Stimulated activated naive CD8-positive, alpha-beta T cell treated with anti-CD3 and anti-CD28 coated beads, Interleukin-15, amount 100 ng/mL, for 72 hours (primary cell): ENCODE data around the gene CUL4B.
"Not testable (repeated sequence)": the region's sequence is repeated elsewhere in the genome, so short reads cannot be mapped to it uniquely, and the experiment has no call there.

Experiments
- ATAC-seq: fragments of 150-1000 bp; cut with Tn5 transposase; 2 replicates; pipeline ENCODE4 v1.10.0; 2021; ENCODE audit warnings: mild to moderate bottlenecking, moderate library complexity
- DNase-seq, 2 donors: peaks; one replicate each; pipeline ENCODE4 v3.0.0; 2021 to 2022
- H3K27ac Mint-ChIP-seq, 2 donors: one replicate each; pipeline ENCODE4 v1.8.0; 2022; ENCODE audit warnings: mild to moderate bottlenecking in 2 of 2, mixed read lengths in 2 of 2, moderate library complexity in 2 of 2
- H3K27me3 Mint-ChIP-seq: one replicate; pipeline ENCODE4 v1.8.0; 2022; ENCODE audit warnings: mixed read lengths
- H3K4me1 Mint-ChIP-seq: one replicate; pipeline ENCODE4 v1.8.0; 2022; ENCODE audit warnings: mild to moderate bottlenecking, mixed read lengths
- H3K4me3 Mint-ChIP-seq, 2 donors: one replicate each; pipeline ENCODE4 v1.8.0; 2022; ENCODE audit warnings: mild to moderate bottlenecking in 2 of 2, mixed read lengths in 2 of 2, moderate library complexity in 1 of 2
- H3K9me3 Mint-ChIP-seq, 2 donors: one replicate each; pipeline ENCODE4 v1.8.0; 2022; ENCODE audit warnings: mixed read lengths in 2 of 2

Gene CUL4B

DNA sequence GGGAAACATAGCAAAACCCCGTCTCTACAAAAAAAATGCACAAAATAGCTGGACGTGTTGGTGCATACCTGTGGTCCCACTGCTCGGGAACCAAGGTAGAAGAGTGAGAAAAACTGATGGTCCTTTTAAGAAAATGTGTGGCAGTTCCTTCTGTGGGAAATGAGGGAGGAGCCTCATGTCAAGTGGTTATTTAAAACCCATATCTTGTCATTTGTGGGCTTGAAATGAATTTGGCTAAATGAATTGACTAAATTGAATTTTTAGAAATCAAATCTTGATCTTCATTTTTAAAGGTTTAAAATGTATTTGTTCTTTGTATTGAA lies 75.5 kb downstream of the CUL4B start:
- Mint-ChIP-seq H3K4me1 (peaks cover 12% of the 10 kb centered on the region), H3K9me3 (no peaks in the 10 kb centered on the region), H3K27ac (peak overlapping the region; percentile 12 to 85), H3K4me3 (peak overlapping the region; percentile 73 to 77), H3K27me3 (no peaks in the 10 kb centered on the region)
- no peak for ATAC-seq
- no peak for DNase-seq

DNA sequence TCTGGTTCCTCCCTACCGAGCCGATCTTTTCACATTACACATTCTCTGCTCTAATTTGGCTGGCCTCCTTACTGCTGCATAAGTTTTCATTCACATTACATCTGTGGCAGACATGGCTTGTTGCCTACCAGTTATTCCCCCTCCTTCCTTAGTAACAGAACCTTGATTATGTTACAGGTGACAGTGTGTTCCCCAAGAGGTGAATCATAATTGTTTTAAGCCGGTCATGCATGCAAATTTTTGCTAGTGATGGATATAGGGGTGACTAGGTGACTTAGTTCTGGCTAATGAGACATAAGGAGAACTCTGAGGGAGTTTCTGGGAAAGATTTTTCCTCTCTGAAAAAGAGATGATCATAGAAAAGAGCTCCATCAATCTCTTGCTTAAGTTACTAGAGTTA lies 83.3 kb downstream of the CUL4B start:
- ATAC-seq (no peak), DNase-seq (no peak)
- Mint-ChIP-seq H3K9me3 (no peaks in the 10 kb centered on the region), H3K4me3 (no peak overlapping the region), H3K27me3 (no peaks in the 10 kb centered on the region), H3K4me1 (no peaks in the 10 kb centered on the region), H3K27ac (no peak overlapping the region)

DNA sequence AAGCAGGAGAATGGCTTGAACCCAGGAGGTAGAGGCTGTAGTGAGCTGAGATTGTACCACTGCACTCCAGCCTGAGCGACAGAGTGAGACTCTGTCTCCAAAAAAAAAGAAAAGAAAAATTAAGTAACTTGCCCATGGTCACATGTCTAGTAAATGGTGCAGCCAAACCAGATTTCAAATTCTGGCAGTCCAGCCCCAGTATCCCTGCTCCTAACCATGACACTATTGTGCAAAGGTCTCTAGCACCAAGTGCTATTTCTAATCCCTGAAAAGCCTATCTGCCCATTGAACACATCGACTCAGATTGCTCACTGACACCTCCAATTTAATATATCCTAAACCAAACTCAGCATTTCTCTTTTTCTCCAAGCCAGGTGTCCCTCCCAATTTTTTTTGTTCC lies 84.0 kb downstream of the CUL4B start:
- Mint-ChIP-seq H3K27me3 (no peaks in the 10 kb centered on the region), H3K9me3 (no peaks in the 10 kb centered on the region), H3K27ac (no peak overlapping the region), H3K4me3 (no peak overlapping the region), H3K4me1 (no peaks in the 10 kb centered on the region)
- ATAC-seq (no peak), DNase-seq (no peak)

DNA sequence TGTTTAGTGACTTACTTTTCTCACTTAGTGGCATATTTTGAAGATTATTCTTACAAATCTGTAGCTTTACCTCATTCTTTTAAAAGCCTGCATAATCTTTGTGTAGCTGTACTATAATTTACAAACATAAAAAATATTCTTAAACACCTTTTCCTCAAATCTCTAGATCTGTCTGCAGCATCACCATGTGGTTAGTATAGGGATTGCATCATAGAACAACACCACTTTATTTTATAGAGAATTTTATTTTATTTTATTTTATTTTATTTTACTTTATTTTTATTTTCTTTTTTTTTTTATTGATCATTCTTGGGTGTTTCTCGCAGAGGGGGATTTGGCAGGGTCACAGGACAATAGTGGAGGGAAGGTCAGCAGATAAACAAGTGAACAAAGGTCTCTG lies 85.3 kb downstream of the CUL4B start:
- H3K9me3 Mint-ChIP-seq, H3K27me3 Mint-ChIP-seq, H3K4me3 Mint-ChIP-seq, H3K4me1 Mint-ChIP-seq, H3K27ac Mint-ChIP-seq, DNase-seq, ATAC-seq: not testable (repeated sequence)
